Hematopoietic multipotent progenitor cell treated with erythropoietin and hydrocortisone succinate and interleukin-3 and kit ligand, for 8 days (in vitro differentiated cells): Measurements from ENCODE around the gene ALKBH1.
"Not testable (repeated sequence)": the region's sequence is repeated elsewhere in the genome, so short reads cannot be mapped to it uniquely, and the experiment has no call there.

Source experiments
- DNase-seq: peaks from one replicate; pipeline ENCODE4 v3.0.0-alpha.2; 2015

ALKBH1 gene

GRCh38 chr14:77667331-77667730 is 40.5 kb downstream of the ALKBH1 start:
- DNase-seq, result no peak

- no peak for DNase-seq
These were observed 44.5 kb downstream of the ALKBH1 start for GRCh38 chr14:77663293-77663692.

GRCh38 chr14:77661562-77661961 is 46.3 kb downstream of the ALKBH1 start:
- DNase-seq, result not testable (repeated sequence)

- no peak for DNase-seq
These were observed 47.1 kb downstream of the ALKBH1 start for GRCh38 chr14:77660754-77661153.

GRCh38 chr14:77659831-77660230 is 48.0 kb downstream of the ALKBH1 start:
- no peak for DNase-seq

GRCh38 chr14:77657280-77657679 is 50.5 kb downstream of the ALKBH1 start:
- no peak for DNase-seq

GRCh38 chr14:77654001-77654441 is 53.8 kb downstream of the ALKBH1 start:
- DNase-seq, result no peak

GRCh38 chr14:77649326-77649725 is 58.5 kb downstream of the ALKBH1 start:
- no peak for DNase-seq

- no peak for DNase-seq
These were observed 59.2 kb downstream of the ALKBH1 start for GRCh38 chr14:77648520-77649200.

GRCh38 chr14:77647853-77648252 is 60.0 kb downstream of the ALKBH1 start:
- DNase-seq, result no peak

- no peak for DNase-seq
These were observed 60.9 kb downstream of the ALKBH1 start for GRCh38 chr14:77646907-77647306.

GRCh38 chr14:77645520-77646230 is 62.1 kb downstream of the ALKBH1 start:
- DNase-seq, result peak; percentile 96

- no peak for DNase-seq
These were observed 65.4 kb downstream of the ALKBH1 start for GRCh38 chr14:77642407-77642806.

- peak; percentile 79 for DNase-seq
These were observed 66.1 kb downstream of the ALKBH1 start for GRCh38 chr14:77641534-77642341.

GRCh38 chr14:77640756-77641533 is 66.9 kb downstream of the ALKBH1 start:
- DNase-seq, result peak; percentile 44

- peak; percentile 41 for DNase-seq
These were observed 69.1 kb downstream of the ALKBH1 start for GRCh38 chr14:77638771-77639171.

- DNase-seq, result not testable (repeated sequence)
These were observed 72.0 kb downstream of the ALKBH1 start for GRCh38 chr14:77635869-77636268.

GRCh38 chr14:77635466-77635865 is 72.4 kb downstream of the ALKBH1 start:
- DNase-seq, result not testable (repeated sequence)

- DNase-seq, result peak; percentile 5
These were observed 77.7 kb downstream of the ALKBH1 start for GRCh38 chr14:77630111-77630510.

- DNase-seq, result no peak
These were observed 82.5 kb downstream of the ALKBH1 start for GRCh38 chr14:77625360-77625759.

GRCh38 chr14:77623201-77623600 is 84.6 kb downstream of the ALKBH1 start:
- no peak for DNase-seq
